Suppressor macrophage treated with lipopolysaccharide for 1 hour (primary cell): Measurements from ENCODE around the gene MAMDC4.
"Not testable (repeated sequence)": the region's sequence is repeated elsewhere in the genome, so short reads cannot be mapped to it uniquely, and the experiment has no call there.

Experiments
- DNase-seq, 3 donors: peaks; one replicate each; pipeline ENCODE4 v3.0.0-alpha.2; 2020 to 2022

Gene MAMDC4

GRCh38 chr9:136825295-136826187 is 26.6 kb upstream of the MAMDC4 start:
- no peak for DNase-seq

GRCh38 chr9:136826188-136826541 is 26.0 kb upstream of the MAMDC4 start:
- no peak for DNase-seq

- DNase-seq, result no peak
Observed at GRCh38 chr9:136826703-136827582, 25.2 kb upstream of the MAMDC4 start.

- DNase-seq, result no peak
Observed at GRCh38 chr9:136827794-136828473, 24.2 kb upstream of the MAMDC4 start.

- no peak for DNase-seq
Observed at GRCh38 chr9:136828474-136829140, 23.5 kb upstream of the MAMDC4 start.

- DNase-seq, result no peak
Observed at GRCh38 chr9:136829412-136829811, 22.7 kb upstream of the MAMDC4 start.

GRCh38 chr9:136829981-136830885 is 21.9 kb upstream of the MAMDC4 start:
- DNase-seq, result no peak

- DNase-seq, result no peak
Observed at GRCh38 chr9:136831002-136831719, 21.0 kb upstream of the MAMDC4 start.

- DNase-seq, result no peak
Observed at GRCh38 chr9:136831720-136832104, 20.4 kb upstream of the MAMDC4 start.

GRCh38 chr9:136832581-136832980 is 19.6 kb upstream of the MAMDC4 start:
- DNase-seq, result no peak

GRCh38 chr9:136833381-136834048 is 18.6 kb upstream of the MAMDC4 start:
- not testable (repeated sequence) for DNase-seq

GRCh38 chr9:136835162-136835931 is 16.8 kb upstream of the MAMDC4 start:
- DNase-seq, result no peak

- DNase-seq, result no peak
Observed at GRCh38 chr9:136835932-136836904, 15.9 kb upstream of the MAMDC4 start.

- DNase-seq, result no peak
Observed at GRCh38 chr9:136837146-136837855, 14.8 kb upstream of the MAMDC4 start.

GRCh38 chr9:136837856-136838277 is 14.3 kb upstream of the MAMDC4 start:
- not testable (repeated sequence) for DNase-seq

GRCh38 chr9:136838314-136839228 is 13.6 kb upstream of the MAMDC4 start:
- no peak for DNase-seq
